NCI-H1092 (cell line): Measurements from ENCODE around the gene CYREN.
"Not testable (repeated sequence)": the region's sequence is repeated elsewhere in the genome, so short reads cannot be mapped to it uniquely, and the experiment has no call there.

Experiments used
- DNase-seq: peaks from one replicate; lab custom pipeline; 2025; lab: John Stamatoyannopoulos, UW

Gene CYREN

DNA sequence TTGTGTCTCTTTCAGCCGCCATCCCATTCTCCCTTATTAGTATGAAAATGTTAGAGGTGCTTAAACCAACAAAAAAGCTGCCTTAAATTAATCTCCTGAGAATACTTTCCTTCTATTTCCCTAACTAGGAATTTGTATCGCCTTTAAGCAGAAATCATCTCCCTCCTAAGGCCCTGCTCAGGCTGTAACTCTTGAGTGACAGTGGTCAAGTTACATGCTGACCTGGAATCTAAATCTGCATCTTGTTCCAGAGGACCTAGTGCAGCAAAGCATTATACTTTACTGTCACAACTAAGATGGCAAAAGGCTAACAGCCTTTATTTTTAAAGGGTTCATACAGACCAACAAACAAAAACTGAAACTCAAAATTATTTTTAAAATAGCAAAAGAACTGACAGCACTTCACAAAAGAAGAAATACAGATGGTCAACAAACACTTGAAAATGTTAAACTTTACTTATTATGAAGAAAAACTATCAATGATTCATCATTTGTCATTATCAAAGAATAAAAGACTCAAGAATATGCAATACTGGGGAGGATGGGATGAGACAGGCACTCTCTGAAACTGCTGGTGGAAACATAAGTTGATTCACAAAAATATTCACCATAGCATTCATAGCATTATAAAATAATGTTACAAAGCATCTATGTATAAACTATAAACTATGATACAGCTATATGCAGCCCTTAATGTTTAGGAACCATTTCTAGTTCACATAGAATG, 11.0 kb downstream of the CYREN start:
- no peak for DNase-seq

- no peak for DNase-seq
These were observed 11.6 kb downstream of the CYREN start for GRCh38 chr7:135158874-135159273.

- no peak for DNase-seq
These were observed 12.3 kb downstream of the CYREN start for GRCh38 chr7:135158141-135158655.

GRCh38 chr7:135156290-135156689, 14.2 kb downstream of the CYREN start:
- no peak for DNase-seq

- DNase-seq: no peak
These were observed 15.8 kb downstream of the CYREN start for GRCh38 chr7:135154734-135155133.

- DNase-seq: no peak
These were observed 18.1 kb downstream of the CYREN start for GRCh38 chr7:135152442-135152841.

DNA sequence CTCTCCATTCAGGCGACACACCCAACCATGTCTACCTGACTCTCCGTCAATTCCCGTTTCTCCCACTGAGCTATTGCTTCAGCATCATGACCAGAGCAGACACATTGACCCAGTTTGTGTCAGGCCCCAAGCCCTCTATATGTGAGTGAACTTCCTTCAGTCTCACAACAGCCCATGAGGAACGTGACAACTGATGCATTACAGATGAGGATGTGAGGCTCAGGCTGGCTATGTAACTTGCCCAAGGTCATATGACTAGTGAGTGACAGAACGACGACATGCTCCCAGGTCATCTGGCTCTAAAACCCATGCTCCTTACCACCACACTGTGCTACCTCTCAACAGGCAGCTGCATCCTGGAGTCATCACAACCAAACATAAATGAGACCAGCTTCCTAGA, 19.0 kb downstream of the CYREN start:
- DNase-seq: no peak

- no peak for DNase-seq
These were observed 19.4 kb downstream of the CYREN start for GRCh38 chr7:135151132-135151531.

DNA sequence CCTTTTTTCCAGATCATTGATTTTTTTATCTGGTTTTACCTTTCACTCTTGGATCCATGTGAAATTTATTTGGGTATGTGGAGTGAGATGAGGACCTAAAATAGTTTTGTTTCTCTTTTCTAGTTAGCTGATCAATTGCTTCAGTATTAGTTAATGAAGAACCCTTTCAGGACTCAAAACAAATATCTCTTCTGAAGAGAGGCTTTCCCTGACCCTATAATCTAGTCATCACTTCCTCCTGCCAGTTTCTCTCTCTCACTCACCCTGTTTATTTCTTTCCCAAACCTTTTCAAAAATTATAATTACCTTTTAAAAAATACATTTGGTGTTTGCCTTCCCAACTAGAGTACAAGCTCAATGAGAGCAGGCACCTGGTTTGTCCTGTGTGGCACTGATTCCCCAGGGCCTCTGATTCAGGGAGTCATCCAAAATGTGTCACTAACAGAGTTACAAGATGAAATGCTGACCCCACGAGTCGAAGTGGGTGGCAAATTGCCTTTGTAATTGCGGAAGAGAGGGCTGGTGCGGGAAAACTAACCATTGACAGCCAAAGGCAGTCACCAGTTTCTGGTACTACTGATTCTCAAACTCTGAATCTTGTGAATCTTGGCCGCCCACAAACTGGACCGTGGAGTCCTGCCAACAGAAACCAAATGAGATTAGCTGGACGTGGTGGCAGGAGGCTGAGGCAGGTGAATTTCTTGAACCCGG, 20.3 kb downstream of the CYREN start:
- DNase-seq: no peak

- no peak for DNase-seq
These were observed 22.4 kb downstream of the CYREN start, which contains the start of gene TMEM140 for GRCh38 chr7:135147899-135148721. Gene TMEM140, plus strand, starts transcription at chr7:135148072. Its CDS starts 16,370 bp downstream, at chr7:135164442.

- no peak for DNase-seq
These were observed 23.1 kb downstream of the CYREN start for GRCh38 chr7:135147341-135147898.

DNA sequence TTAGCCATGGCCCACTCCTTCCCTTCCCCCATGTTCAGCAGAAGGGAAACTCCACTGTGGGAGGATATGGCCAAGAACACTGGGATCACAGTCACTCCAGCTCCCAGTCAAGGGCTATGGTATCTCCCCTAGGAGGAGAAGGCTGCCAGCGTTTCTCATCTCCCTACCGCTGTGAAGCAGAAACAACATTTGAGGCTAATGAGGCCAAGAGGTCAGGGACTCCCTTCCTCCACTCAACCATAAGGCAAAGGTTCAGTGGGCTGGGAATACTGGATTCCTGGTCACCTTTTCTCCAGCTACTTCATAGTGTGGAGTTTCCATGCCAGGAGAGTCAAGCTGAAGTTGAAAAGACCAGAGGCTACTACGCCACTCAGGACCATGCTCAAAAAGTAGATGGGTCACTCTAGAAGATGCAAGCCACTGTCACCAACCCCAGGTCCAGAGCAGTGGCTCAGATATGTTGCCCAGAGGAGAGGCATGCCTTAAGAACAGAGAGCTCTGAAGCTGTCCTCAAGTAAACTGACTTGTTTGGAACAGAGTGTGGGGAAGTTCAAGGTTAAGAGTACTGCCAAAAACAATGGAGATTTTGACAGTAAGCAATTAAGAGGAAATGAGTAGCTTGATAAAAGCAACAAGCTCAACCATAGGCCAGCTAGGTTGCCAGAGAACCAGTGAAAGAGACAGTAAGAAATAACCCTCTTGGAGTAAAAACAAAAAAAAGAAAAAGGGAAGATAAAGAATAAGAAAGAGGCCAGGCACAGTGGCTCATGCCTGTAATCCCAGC, 26.4 kb downstream of the CYREN start:
- no peak for DNase-seq

DNA sequence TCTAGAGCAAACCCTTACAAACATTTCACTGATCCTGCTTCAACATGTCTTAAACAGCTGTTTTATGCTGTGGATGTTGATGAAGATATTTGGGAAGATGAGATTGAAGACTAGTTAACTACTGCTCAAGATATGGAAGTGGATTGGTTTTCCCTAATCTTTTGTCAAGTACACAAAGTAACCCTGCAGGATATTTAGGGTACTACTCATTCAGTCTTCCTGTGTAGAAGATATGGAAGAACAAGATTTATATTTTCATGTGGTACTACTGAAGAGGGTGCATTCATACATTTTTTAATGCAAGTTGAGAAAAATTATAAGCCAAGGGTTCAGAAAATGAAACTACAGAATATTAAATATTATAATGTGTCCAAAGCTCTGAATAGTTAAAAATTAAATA, 40.9 kb downstream of the CYREN start:
- no peak for DNase-seq

DNA sequence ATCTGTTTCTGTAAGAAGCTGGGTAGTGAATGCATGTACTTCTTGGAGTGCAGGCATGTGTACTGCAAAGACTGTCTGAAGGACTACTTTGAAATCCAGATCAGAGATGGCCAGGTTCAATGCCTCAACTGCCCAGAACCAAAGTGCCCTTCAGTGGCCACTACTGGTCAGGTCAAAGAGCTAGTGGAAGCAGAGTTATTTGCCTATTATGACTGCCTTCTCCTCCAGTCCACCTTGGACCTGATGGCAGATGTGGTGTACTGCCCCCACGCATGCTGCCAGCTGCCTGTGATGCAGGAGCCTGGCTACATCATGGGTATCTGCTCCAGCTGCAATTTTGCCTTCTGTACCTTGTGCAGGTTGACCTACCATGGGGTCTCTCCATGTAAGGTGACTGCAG, 41.6 kb downstream of the CYREN start:
- DNase-seq: no peak

DNA sequence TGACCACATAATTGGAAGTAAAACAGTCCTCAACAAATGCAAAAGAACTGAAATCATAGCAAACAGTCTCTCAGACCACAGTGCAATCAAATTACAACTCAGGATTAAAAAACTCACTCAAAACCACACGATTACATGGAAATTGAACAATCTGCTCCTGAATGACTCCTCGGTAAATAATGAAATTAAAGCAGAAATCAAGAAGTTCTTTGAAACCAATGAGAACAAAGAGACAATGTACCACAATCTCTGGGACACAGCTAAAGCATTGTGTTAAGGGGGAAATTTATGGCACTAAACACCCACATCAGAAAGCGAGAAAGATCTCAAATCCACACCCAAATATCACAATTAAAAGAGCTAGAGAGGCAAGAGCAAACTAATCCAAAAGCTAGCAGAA, 45.9 kb downstream of the CYREN start:
- DNase-seq: not testable (repeated sequence)

- DNase-seq: no peak
These were observed 48.6 kb downstream of the CYREN start for GRCh38 chr7:135121868-135122267.

GRCh38 chr7:135117096-135117495, 53.4 kb downstream of the CYREN start:
- DNase-seq: no peak
